ENCODE measurements around the gene CEACAM19.

The CEACAM19 gene

DNA sequence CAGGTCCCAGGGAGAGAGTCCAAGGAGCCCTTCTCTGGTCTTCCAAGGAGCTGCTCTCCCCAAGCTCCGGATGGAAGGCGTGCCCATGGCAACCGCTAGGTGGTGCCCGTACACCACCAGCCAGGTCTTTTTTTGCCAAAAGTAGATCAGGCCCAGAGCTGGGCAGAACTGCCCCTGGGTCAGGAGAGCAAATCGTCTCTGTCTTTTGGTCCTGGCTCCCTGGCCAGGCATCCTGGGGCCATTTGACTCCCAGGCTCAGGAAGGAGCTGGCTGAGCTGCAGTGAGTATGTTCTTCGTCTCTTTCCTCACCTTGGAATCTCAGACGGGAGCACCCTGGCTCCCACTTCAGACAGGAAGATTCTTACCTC is 52.7 kb downstream of the CEACAM19 start:
- peak; percentile 61 for DNase-seq

DNA sequence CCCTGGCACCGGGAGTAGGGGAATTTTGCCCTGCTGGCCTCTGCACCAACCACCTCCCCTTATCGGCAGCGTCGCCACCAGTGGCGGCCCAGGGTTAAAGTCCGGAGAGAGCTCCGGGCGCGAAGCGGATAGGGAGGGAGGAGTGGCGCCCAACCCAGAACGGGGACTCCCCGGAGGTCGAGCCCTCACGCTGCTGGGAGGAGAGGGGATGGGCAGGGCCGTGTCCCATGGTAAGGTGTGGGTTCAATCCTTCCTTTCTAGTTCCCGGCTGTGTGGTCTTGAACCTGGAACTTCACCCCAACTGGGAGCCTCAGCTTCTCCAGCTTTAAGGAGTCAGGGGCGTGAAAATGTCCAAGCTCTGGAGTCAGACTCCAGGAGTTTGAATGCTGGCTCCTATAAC is 54.0 kb downstream of the CEACAM19 start:
- no peak for DNase-seq

DNA sequence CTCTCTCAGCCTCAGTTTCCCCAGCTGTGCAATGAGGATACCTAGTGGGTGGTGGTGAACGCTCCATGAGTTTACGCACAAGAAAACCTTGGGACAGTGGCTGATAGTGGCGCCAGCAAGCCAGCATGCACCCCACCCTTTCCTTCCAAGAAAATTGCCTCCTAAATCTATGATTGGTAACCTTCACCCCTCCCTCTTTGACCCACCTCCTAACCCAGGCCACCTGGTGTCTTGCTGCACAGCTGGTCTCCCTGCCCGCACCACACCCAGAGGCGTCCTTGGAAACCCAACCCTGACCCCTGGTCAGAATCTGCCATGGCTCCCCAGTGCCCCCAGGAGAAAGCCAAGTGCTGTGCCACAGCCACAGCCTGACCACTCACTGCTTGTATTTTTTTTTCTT is 54.4 kb downstream of the CEACAM19 start:
- no peak for DNase-seq

DNA sequence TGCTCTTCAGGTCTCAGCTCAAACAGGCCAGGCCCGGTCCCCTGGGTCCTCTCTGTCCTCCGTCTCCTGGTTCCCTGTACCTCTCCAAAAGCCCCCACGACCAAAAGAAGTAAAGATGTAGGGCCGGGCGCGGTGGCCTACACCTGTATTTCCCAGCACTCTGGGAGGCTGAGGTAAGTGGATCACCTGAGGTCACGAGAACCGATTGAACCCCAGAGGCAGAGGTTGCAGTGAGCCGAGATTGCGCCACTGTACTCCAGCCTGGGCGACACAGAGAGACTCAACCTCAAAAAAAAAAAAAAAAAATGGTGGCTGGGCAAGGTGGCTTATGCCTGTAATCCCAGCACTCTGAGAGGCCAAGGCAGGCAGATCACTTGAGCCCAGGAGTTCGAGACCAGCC is 55.2 kb downstream of the CEACAM19 start:
- no peak for DNase-seq

DNA sequence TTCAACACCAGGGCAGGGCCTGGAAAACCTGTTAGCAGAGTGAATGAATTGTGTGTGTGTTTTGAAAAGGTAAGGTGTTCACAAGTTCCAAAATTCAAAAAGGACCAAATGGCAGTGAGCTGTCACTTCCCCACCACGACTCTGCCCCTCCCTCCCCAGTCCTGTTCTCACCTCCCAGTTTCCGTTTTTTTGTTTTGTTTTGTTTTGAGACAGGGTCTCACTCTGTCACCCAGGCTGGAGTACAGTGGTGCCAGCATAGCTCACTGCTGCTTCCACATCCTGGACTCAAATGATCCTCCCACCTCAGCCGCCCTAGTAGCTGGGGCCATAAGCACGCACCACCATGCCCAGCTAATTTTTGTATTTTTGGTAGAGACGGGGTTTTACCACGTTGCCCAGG is 56.9 kb downstream of the CEACAM19 start:
- DNase-seq = no peak

DNA sequence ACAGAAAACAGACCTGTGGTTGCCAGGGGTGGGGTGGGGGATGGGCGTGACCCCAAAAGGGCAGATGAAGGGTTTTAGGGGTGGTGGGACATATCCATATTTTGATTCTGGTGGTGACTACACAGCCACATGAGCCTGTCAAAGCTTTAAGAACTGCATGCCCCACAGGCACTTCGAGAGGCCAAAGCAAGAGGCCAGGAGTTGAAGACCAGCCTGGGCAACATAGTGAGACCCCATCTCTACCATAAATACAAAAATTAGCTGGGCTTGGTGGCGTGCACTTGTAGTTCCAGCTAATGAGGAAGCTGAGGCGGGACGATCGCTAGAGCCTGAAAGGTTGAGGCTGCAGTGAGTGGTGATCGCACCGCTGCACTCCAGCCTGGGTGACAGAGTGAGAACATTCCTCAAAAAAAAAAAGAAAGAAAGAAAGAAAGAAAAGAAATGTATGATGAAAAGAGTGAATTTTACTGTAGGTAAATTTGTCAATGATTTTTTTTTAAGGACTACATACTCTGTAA is 58.3 kb downstream of the CEACAM19 start:
- DNase-seq = no peak

DNA sequence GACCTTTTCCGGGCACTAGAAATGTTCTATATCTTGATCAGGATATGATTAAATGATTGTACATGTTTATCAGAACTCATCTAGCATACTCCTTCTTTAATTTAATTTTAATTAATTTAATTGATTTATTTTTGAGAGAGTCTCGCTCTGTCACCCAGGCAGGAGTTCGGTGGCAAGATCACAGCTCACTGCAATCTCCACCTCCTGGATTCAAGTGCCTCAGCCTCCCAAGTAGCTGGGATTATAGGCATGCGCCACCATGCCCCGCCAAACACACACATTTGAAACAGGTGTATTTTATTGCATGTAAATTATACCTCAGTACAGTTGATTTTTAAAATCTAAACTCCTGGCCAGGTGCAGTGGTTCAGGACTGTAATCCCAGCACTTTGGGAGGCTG is 59.8 kb downstream of the CEACAM19 start:
- no peak for DNase-seq

DNA sequence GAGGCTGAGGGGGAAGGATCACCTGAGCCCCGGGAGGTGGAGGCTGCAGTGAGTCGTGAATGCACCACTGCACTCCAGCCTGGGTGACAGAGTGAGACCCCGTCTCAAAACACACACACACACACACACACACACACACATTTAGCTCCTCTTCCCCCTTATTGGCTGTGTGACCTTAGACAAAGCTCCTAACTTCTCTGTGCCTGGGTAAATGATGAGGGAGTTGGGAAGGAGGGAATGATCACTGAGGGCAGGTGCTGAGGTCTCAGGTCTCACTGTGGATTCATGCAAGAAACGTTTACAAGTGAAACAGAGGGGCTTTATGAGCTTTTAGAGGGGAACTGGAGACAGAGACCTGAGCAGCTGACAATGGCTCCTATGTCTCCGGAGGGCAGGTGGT is 60.3 kb downstream of the CEACAM19 start:
- no peak for DNase-seq

DNA sequence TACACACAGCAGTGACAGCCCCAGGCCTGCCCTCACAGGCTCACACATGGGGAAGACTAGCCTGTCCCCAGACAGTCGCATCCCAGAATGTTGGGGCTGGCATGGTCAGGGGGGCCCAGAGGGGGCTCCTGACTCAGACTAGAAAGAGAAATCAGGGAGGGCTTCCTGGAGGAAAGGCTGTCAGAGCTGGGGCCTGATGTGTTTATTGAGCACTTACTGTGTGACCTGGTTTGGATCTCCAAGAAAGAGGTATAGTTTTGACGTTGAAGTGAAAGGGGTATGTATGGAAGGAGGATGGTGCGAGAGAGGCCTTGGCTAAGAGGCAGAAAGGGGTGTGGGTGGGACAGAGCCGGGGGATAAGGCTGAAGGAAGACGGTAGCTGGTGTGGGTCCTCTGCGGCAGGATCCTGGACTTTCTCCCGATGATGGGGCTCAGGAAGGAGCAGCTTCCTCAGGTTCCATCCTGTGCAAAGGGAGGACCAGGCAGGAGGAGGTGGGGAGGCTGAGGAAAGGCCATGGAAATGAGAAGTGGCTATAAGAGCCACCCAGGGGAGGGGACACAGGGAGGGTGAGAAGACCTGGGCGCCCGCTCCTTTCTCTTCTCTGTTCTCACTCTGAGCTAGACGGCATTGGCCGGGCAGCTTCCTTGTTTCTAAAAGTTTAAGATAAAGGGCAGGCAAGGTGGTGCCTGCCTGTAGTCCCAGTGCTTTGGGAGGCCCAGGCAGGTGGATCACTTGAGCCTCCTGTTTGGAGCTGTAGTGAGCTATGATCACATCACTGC is 61.1 kb downstream of the CEACAM19 start:
- no peak for DNase-seq

All from kidney glomerular epithelial cell (primary cell).